HepG2 (cell line): Measurements from ENCODE around the gene TSTD1. TPM values are rescaled to one million over a fixed set of nuclear protein-coding genes. Genes with fewer than 3 reads are reported as not detected.

Source experiments
- GFI1 ChIP-seq: sonication (generic); formaldehyde crosslinking; IDR thresholded peaks from 2 replicates; pipeline ENCODE4 v1.5.0; 2020; ENCODE audit warnings: missing genetic modification reagents, mild to moderate bottlenecking, borderline replicate concordance
- RAD21 ChIP-seq: fragments of 450-650 bp; formaldehyde crosslinking; IDR thresholded peaks from 2 replicates; pipeline ENCODE4 v1.5.0; 2020; ENCODE audit warnings: mild to moderate bottlenecking
- STAT6 ChIP-seq: sonication (generic); formaldehyde crosslinking; IDR thresholded peaks from 2 replicates; pipeline ENCODE4 v1.4.0; 2020; ENCODE audit warnings: missing genetic modification reagents, mild to moderate bottlenecking, borderline replicate concordance
- THAP8 ChIP-seq: sonication (generic); formaldehyde crosslinking; IDR thresholded peaks from 2 replicates; pipeline ENCODE4 v1.5.1; 2020; ENCODE audit warnings: missing genetic modification reagents, mild to moderate bottlenecking, borderline replicate concordance
- ZNF660 ChIP-seq: sonication (generic); formaldehyde crosslinking; IDR thresholded peaks from 2 replicates; pipeline ENCODE4 v1.5.1; 2020; ENCODE audit warnings: mild to moderate bottlenecking, low read depth, missing genetic modification reagents, borderline replicate concordance
- ZNF749 ChIP-seq: sonication (generic); formaldehyde crosslinking; IDR thresholded peaks from 2 replicates; pipeline ENCODE4 v1.8.0; 2022; ENCODE audit warnings: mild to moderate bottlenecking, missing genetic modification reagents, moderate library complexity, borderline replicate concordance
- ZSCAN20 ChIP-seq: sonication (generic); formaldehyde crosslinking; IDR thresholded peaks from 2 replicates; pipeline ENCODE4 v1.4.0; 2020; ENCODE audit warnings: missing genetic modification reagents, mild to moderate bottlenecking, borderline replicate concordance
- polyA plus RNA-seq, 8 experiments: library from polyadenylated mRNA; depleted of rRNA in 3 of 8; stranded (reverse) in 7 of 8; unstranded in 1 of 8; fragments of >200 nt; fragmentation: Illumina TruSeq in 4 of 8; extraction: Trizol in 4 of 8; gene quantifications; 2 replicates each; pipeline versions ENCODE4 v1.2.1 to v1.2.3, GENCODE V29; 2011 to 2016; ENCODE audit warnings: low read depth in 4 of 8, missing spikeins in 1 of 8, mixed read lengths in 1 of 8; ENCODE audit not compliant: insufficient read depth in 1 of 8
- total RNA-seq, 5 experiments: library from RNA; depleted of rRNA; stranded (reverse); fragments of >200 nt; fragmentation: Illumina TruSeq; extraction: Trizol; gene quantifications; 2 replicates each; pipeline ENCODE4 v1.2.3, GENCODE V29; 2016; ENCODE audit warnings: low read depth in 1 of 5
- TF ChIP-seq, protein P1 (sequence below): sonication (generic); formaldehyde crosslinking; IDR thresholded peaks from 2 replicates; pipeline ENCODE4 v1.5.1; 2020; ENCODE audit warnings: mild to moderate bottlenecking, missing genetic modification reagents, moderate library complexity
- TF ChIP-seq, protein P2 (sequence below): sonication (generic); formaldehyde crosslinking; conservative IDR thresholded peaks from 2 replicates; pipeline ENCODE4 v1.4.0; 2020; ENCODE audit warnings: missing genetic modification reagents

Gene TSTD1
- total and polyA plus RNA-seq, 2 of the 13 experiments (the other 11 are each of a cell fraction or from before 2014, with no cell fraction given) = 0.15 to 0.31 TPM

DNA sequence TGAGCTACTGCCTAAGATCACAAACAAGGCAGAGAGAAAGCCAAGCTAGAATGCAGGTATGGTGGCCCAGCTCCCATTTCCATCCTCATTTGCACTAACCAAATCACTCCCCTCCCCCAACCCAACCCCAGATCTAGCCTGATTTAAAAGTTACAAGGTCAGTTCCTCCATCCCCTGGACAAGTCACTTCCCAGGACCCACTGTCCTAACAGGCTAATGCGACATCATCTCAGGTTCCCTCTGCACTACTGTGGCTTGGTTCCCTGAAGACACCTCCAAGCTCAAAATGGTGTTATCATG lies 20.2 kb downstream of the TSTD1 start (continued):
- TF ChIP-seq, protein P1, sequence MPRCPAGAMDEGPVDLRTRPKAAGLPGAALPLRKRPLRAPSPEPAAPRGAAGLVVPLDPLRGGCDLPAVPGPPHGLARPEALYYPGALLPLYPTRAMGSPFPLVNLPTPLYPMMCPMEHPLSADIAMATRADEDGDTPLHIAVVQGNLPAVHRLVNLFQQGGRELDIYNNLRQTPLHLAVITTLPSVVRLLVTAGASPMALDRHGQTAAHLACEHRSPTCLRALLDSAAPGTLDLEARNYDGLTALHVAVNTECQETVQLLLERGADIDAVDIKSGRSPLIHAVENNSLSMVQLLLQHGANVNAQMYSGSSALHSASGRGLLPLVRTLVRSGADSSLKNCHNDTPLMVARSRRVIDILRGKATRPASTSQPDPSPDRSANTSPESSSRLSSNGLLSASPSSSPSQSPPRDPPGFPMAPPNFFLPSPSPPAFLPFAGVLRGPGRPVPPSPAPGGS (CRISPR knock-in tag) = no peak
- TF ChIP-seq, protein P2, sequence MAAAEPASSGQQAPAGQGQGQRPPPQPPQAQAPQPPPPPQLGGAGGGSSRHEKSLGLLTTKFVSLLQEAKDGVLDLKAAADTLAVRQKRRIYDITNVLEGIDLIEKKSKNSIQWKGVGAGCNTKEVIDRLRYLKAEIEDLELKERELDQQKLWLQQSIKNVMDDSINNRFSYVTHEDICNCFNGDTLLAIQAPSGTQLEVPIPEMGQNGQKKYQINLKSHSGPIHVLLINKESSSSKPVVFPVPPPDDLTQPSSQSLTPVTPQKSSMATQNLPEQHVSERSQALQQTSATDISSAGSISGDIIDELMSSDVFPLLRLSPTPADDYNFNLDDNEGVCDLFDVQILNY (CRISPR knock-in tag) = no peak
- TF ChIP-seq ZNF749 (CRISPR knock-in tag) (no peak), RAD21 (CRISPR knock-in tag) (no peak), THAP8 (no peak), ZNF660 (CRISPR knock-in tag) (no peak), GFI1 (CRISPR knock-in tag) (no peak), STAT6 (CRISPR knock-in tag) (no peak), ZSCAN20 (no peak)
